GM18909 (cell line): ENCODE measurements around the gene HOTAIR.

Source experiments
- ATAC-seq: cut with Tn5 transposase; IDR thresholded peaks from one replicate; pipeline ENCODE4 v1.9.1; 2021; ENCODE audit warnings: mild to moderate bottlenecking; ENCODE audit not compliant: unreplicated experiment, poor library complexity

The HOTAIR gene

GRCh38 chr12:53988541-53989226, 13.9 kb upstream of the HOTAIR start:
- no peak for ATAC-seq

- no peak for ATAC-seq
Measured at GRCh38 chr12:53987787-53988230, 13.1 kb upstream of the HOTAIR start.

- ATAC-seq = no peak
Measured at GRCh38 chr12:53986686-53987483, 12.1 kb upstream of the HOTAIR start.

- ATAC-seq = no peak
Measured at GRCh38 chr12:53985994-53986685, 11.4 kb upstream of the HOTAIR start.

- ATAC-seq = no peak
Measured at GRCh38 chr12:53985692-53985993, 10.9 kb upstream of the HOTAIR start.

- ATAC-seq = no peak
Measured at GRCh38 chr12:53984901-53985691, 10.3 kb upstream of the HOTAIR start, which contains the start of gene HOXC10. Gene HOXC10 (plus strand): TSS chr12:53985146. CDS start chr12:53985260, 114 bp downstream.

GRCh38 chr12:53983950-53984572, 9.3 kb upstream of the HOTAIR start:
- no peak for ATAC-seq

- no peak for ATAC-seq
Measured at GRCh38 chr12:53983568-53983949, 8.8 kb upstream of the HOTAIR start.

GRCh38 chr12:53982648-53983567, 8.2 kb upstream of the HOTAIR start:
- no peak for ATAC-seq

- ATAC-seq = no peak
Measured at GRCh38 chr12:53981634-53982565, 7.1 kb upstream of the HOTAIR start.

GRCh38 chr12:53980802-53981496, 6.2 kb upstream of the HOTAIR start:
- ATAC-seq = no peak

GRCh38 chr12:53980104-53980801, 5.5 kb upstream of the HOTAIR start:
- no peak for ATAC-seq

GRCh38 chr12:53978477-53979356, 4.0 kb upstream of the HOTAIR start:
- ATAC-seq = no peak

GRCh38 chr12:53977596-53978445, 3.1 kb upstream of the HOTAIR start:
- no peak for ATAC-seq
